HepG2 (cell line): ENCODE results near the gene MLLT10. TPM values are rescaled to one million over a fixed set of nuclear protein-coding genes. Genes with fewer than 3 reads are reported as not detected.

Experiments used
- AGO2 ChIP-seq: fragments of 200-400 bp; formaldehyde crosslinking; optimal IDR thresholded peaks from 2 replicates; pipeline ENCODE3; 2017; ENCODE audit warnings: mild to moderate bottlenecking, low read depth, low read length, moderate library complexity
- CBFB ChIP-seq: sonication (generic); formaldehyde crosslinking; IDR thresholded peaks from 2 replicates; pipeline ENCODE4 v1.4.0; 2020; ENCODE audit warnings: missing genetic modification reagents
- CCAR2 ChIP-seq: fragments of 200-400 bp; formaldehyde crosslinking; optimal IDR thresholded peaks from 2 replicates; pipeline ENCODE3; 2018; ENCODE audit warnings: low read depth, mild to moderate bottlenecking, low read length, moderate library complexity
- CEBPB ChIP-seq: IDR thresholded peaks from 2 replicates; pipeline ENCODE4 v1.6.1; 2011; ENCODE audit warnings: low read depth, low read length, improper control_type of control experiment, borderline replicate concordance
- EEA1 ChIP-seq: sonication (generic); formaldehyde crosslinking; IDR thresholded peaks from 2 replicates; pipeline ENCODE4 v1.5.1; 2020; ENCODE audit warnings: mild to moderate bottlenecking, missing genetic modification reagents, borderline replicate concordance
- ELF4 ChIP-seq: sonication (generic); formaldehyde crosslinking; IDR thresholded peaks from 2 replicates; pipeline ENCODE4 v1.5.0; 2020; ENCODE audit warnings: missing genetic modification reagents, mild to moderate bottlenecking, moderate library complexity, borderline replicate concordance
- FOXA1 ChIP-seq, 2 experiments: fragments of 450-650 bp in 1 of 2; sonication (generic) in 1 of 2; formaldehyde crosslinking in 1 of 2; IDR thresholded peaks; 2 replicates each; pipeline versions ENCODE4 v1.4.0 to v1.6.1; 2016 to 2020; ENCODE audit warnings: missing genetic modification reagents in 1 of 2
- GFI1 ChIP-seq: sonication (generic); formaldehyde crosslinking; IDR thresholded peaks from 2 replicates; pipeline ENCODE4 v1.5.0; 2020; ENCODE audit warnings: missing genetic modification reagents, mild to moderate bottlenecking, borderline replicate concordance
- HOXA7 ChIP-seq: sonication (generic); formaldehyde crosslinking; IDR thresholded peaks from 2 replicates; pipeline ENCODE4 v1.8.1; 2022; ENCODE audit warnings: mild to moderate bottlenecking, missing genetic modification reagents, moderate library complexity
- HOXD1 ChIP-seq: sonication (generic); formaldehyde crosslinking; IDR thresholded peaks from 2 replicates; pipeline ENCODE4 v1.5.0; 2020; ENCODE audit warnings: missing genetic modification reagents
- KDM4B ChIP-seq: sonication (generic); formaldehyde crosslinking; IDR thresholded peaks from 2 replicates; pipeline ENCODE4 v1.4.0; 2020; ENCODE audit warnings: missing genetic modification reagents
- MED8 ChIP-seq: sonication (generic); formaldehyde crosslinking; IDR thresholded peaks from 2 replicates; pipeline ENCODE4 v1.8.1; 2023; ENCODE audit warnings: mild to moderate bottlenecking, missing genetic modification reagents; ENCODE audit not compliant: insufficient replicate concordance
- PHF20 ChIP-seq: sonication (generic); formaldehyde crosslinking; IDR thresholded peaks from 2 replicates; pipeline ENCODE4 v1.5.0; 2020; ENCODE audit warnings: mild to moderate bottlenecking, missing genetic modification reagents
- PRDM15 ChIP-seq: sonication (generic); formaldehyde crosslinking; IDR thresholded peaks from 2 replicates; pipeline ENCODE4 v1.4.0; 2020; ENCODE audit warnings: missing genetic modification reagents
- SMAD9 ChIP-seq: sonication (generic); formaldehyde crosslinking; IDR thresholded peaks from 2 replicates; pipeline ENCODE4 v1.5.1; 2020; ENCODE audit warnings: mild to moderate bottlenecking, missing genetic modification reagents
- SOX5 ChIP-seq: IDR thresholded peaks from 2 replicates; pipeline ENCODE4 v1.6.1; 2016; ENCODE audit warnings: borderline replicate concordance
- U2AF2 ChIP-seq: fragments of 200-400 bp; formaldehyde crosslinking; IDR thresholded peaks from 2 replicates; pipeline ENCODE4 v1.6.1; 2017; ENCODE audit warnings: low read depth, mild to moderate bottlenecking, low read length
- ZBTB34 ChIP-seq: sonication (generic); formaldehyde crosslinking; IDR thresholded peaks from 2 replicates; pipeline ENCODE4 v1.8.0; 2022; ENCODE audit warnings: mild to moderate bottlenecking, missing genetic modification reagents
- ZMYM2 ChIP-seq: sonication (generic); formaldehyde crosslinking; IDR thresholded peaks from 2 replicates; pipeline ENCODE4 v1.8.0; 2022; ENCODE audit warnings: mild to moderate bottlenecking, missing genetic modification reagents
- ZNF205 ChIP-seq: IDR thresholded peaks from 2 replicates; pipeline ENCODE4 v1.6.1; 2018; ENCODE audit warnings: missing biosample characterization, missing genetic modification reagents
- ZNF451 ChIP-seq: sonication (generic); formaldehyde crosslinking; IDR thresholded peaks from 2 replicates; pipeline ENCODE4 v1.5.0; 2020; ENCODE audit warnings: mild to moderate bottlenecking, missing genetic modification reagents
- ZNF781 ChIP-seq: sonication (generic); formaldehyde crosslinking; IDR thresholded peaks from 2 replicates; pipeline ENCODE4 v1.5.1; 2020; ENCODE audit warnings: borderline replicate concordance, mild to moderate bottlenecking, missing genetic modification reagents; ENCODE audit errors: not compliant biosample characterization
- polyA plus RNA-seq, 8 experiments: library from polyadenylated mRNA; depleted of rRNA in 3 of 8; stranded (reverse) in 7 of 8; unstranded in 1 of 8; fragments of >200 nt; fragmentation: Illumina TruSeq in 4 of 8; extraction: Trizol in 4 of 8; gene quantifications; 2 replicates each; pipeline versions ENCODE4 v1.2.1 to v1.2.3, GENCODE V29; 2011 to 2016; ENCODE audit warnings: low read depth in 4 of 8, missing spikeins in 1 of 8, mixed read lengths in 1 of 8; ENCODE audit not compliant: insufficient read depth in 1 of 8
- total RNA-seq, 5 experiments: library from RNA; depleted of rRNA; stranded (reverse); fragments of >200 nt; fragmentation: Illumina TruSeq; extraction: Trizol; gene quantifications; 2 replicates each; pipeline ENCODE4 v1.2.3, GENCODE V29; 2016; ENCODE audit warnings: low read depth in 1 of 5
- TF ChIP-seq, protein P1 (sequence below): sonication (generic); formaldehyde crosslinking; conservative IDR thresholded peaks from 2 replicates; pipeline ENCODE4 v1.4.0; 2020; ENCODE audit warnings: mild to moderate bottlenecking, missing genetic modification reagents, moderate library complexity

Gene MLLT10
- total and polyA plus RNA-seq, 2 of the 13 experiments (the other 11 are each of a cell fraction or from before 2014, with no cell fraction given): 51.3 to 84.1 TPM

DNA sequence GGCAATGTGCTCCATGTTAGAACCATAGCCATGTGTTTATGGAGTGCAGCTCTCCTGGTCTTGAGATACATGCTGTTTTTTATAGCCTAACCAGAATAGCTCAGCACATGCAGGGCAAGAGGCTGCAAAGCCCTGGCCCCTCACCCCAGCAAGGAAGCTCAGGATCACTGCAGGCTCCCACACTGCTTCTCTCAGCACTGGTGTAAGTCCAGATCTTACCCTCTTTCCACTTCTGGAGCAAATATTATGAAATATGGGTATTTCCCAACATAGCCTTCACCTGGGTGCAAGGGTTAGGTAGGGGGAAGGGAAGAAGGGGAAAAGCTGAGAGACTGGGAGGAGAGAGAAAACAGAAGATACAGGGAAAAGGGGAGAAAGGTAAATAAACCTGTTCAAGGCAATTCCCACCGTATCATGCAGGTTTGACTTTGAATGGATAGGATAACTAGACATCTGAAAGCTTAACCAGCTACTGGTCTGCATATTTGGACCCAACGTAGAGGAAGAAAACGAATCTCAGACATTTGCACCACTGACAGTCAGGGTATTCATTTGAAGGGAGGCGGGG, 28.2 kb upstream of the MLLT10 start (continued):
- TF ChIP-seq CCAR2: peak; percentile 68
- peak; percentile 87; the same call in 1 of the 2 replicates for TF ChIP-seq ZBTB34 (CRISPR knock-in tag)
- TF ChIP-seq FOXA1 (IDR thresholded peaks at IDR 0.05): no peak
- peak; percentile 80 for TF ChIP-seq FOXA1 (CRISPR knock-in tag; IDR thresholded peaks at IDR 0.05)
- no peak for TF ChIP-seq EEA1 (CRISPR knock-in tag)
- TF ChIP-seq HOXD1 (CRISPR knock-in tag): 0 out of 2 replicates have a peak, but pooled peaks have one; percentile 67
- TF ChIP-seq, protein P1, sequence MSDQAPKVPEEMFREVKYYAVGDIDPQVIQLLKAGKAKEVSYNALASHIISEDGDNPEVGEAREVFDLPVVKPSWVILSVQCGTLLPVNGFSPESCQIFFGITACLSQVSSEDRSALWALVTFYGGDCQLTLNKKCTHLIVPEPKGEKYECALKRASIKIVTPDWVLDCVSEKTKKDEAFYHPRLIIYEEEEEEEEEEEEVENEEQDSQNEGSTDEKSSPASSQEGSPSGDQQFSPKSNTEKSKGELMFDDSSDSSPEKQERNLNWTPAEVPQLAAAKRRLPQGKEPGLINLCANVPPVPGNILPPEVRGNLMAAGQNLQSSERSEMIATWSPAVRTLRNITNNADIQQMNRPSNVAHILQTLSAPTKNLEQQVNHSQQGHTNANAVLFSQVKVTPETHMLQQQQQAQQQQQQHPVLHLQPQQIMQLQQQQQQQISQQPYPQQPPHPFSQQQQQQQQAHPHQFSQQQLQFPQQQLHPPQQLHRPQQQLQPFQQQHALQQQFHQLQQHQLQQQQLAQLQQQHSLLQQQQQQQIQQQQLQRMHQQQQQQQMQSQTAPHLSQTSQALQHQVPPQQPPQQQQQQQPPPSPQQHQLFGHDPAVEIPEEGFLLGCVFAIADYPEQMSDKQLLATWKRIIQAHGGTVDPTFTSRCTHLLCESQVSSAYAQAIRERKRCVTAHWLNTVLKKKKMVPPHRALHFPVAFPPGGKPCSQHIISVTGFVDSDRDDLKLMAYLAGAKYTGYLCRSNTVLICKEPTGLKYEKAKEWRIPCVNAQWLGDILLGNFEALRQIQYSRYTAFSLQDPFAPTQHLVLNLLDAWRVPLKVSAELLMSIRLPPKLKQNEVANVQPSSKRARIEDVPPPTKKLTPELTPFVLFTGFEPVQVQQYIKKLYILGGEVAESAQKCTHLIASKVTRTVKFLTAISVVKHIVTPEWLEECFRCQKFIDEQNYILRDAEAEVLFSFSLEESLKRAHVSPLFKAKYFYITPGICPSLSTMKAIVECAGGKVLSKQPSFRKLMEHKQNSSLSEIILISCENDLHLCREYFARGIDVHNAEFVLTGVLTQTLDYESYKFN: peak; percentile 100
- TF ChIP-seq CBFB (CRISPR knock-in tag): peak; percentile 86
- peak; percentile 97 for TF ChIP-seq MED8
- no peak for TF ChIP-seq SMAD9 (CRISPR knock-in tag)
- TF ChIP-seq ZMYM2: peak; percentile 86
- TF ChIP-seq ZNF781 (CRISPR knock-in tag): peak; percentile 87
- TF ChIP-seq GFI1 (CRISPR knock-in tag): peak; percentile 98
- no peak for TF ChIP-seq PRDM15
- peak; percentile 99 for TF ChIP-seq CEBPB
- TF ChIP-seq ELF4: peak; percentile 18; the same call in 1 of the 2 replicates
- TF ChIP-seq HOXA7 (CRISPR knock-in tag): no peak
- TF ChIP-seq ZNF451 (CRISPR knock-in tag): no peak
- TF ChIP-seq ZNF205 (CRISPR knock-in tag): peak; percentile 96
- no peak for TF ChIP-seq U2AF2
- peak; percentile 97 for TF ChIP-seq KDM4B (CRISPR knock-in tag)
- TF ChIP-seq SOX5 (CRISPR knock-in tag): peak; percentile 93
- TF ChIP-seq AGO2: no peak
- no peak for TF ChIP-seq PHF20 (CRISPR knock-in tag)
